Nephron progenitor cell (in vitro differentiated cells): Measurements from ENCODE around the gene TTLL11.

Experiments
- DNase-seq: peaks from one replicate; pipeline ENCODE4 v3.0.0; 2021
- H3K27ac Mint-ChIP-seq: 2 replicates; pipeline ENCODE4 v1.8.0; 2021; ENCODE audit warnings: mild to moderate bottlenecking, moderate library complexity, mixed read lengths
- H3K27me3 Mint-ChIP-seq: 2 replicates; pipeline ENCODE4 v1.8.0; 2021; ENCODE audit warnings: mild to moderate bottlenecking, low read depth, mixed read lengths; ENCODE audit not compliant: poor library complexity
- H3K36me3 Mint-ChIP-seq: 2 replicates; pipeline ENCODE4 v1.8.0; 2021; ENCODE audit warnings: low read depth, mixed read lengths
- H3K4me1 Mint-ChIP-seq: 2 replicates; pipeline ENCODE4 v1.8.0; 2021; ENCODE audit warnings: mixed read lengths
- H3K4me3 Mint-ChIP-seq: 2 replicates; pipeline ENCODE4 v1.8.0; 2021; ENCODE audit warnings: mild to moderate bottlenecking, moderate library complexity, mixed read lengths
- H3K9me3 Mint-ChIP-seq: 2 replicates; pipeline ENCODE4 v1.8.0; 2021; ENCODE audit warnings: mild to moderate bottlenecking, moderate library complexity, mixed read lengths
- TF ChIP-seq, protein P1 (sequence below): fragments of 200-600 bp; sonication (generic); IDR thresholded peaks from 2 replicates; pipeline ENCODE4 v1.5.0; 2021; ENCODE audit warnings: antibody characterized with exemption

TTLL11 gene

DNA sequence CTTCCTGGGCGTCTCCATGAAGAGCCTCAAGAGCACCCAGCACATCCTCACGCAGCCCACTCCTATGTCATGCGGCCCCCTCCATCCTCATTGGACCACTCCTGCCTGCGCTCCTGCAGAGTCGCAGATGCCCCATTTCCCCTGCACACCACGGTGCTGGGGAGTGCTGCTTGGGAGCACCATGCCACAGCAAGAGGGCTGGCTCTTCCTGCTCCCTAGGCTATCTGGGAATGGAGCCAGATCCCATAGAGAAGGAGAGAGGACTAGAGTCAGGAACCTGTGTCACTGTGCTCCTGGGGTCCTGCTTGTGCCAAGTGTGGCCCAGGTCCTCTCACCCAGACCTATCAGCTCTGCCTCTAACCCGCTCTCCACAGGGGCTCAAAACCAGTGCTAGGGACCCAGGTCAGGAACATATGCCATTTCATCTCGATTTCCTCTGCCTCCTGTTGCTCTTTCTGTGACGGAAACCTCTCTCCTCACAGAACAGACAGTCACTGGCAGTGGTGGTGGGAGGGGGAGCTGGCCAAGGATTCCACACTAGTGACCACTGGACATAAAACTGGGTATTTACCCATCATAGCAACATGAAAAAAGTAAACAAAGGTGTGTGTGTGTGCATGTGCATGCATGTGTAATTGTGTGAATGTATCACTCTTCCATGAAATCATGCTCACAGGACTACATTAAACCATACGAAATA is 178.4 kb downstream of the TTLL11 start:
- Mint-ChIP-seq H3K9me3 (no peaks in the 10 kb centered on the region), H3K4me1 (no peaks in the 10 kb centered on the region), H3K27ac (no peak overlapping the region), H3K36me3 (no peaks in the 10 kb centered on the region), H3K4me3 (no peak overlapping the region), H3K27me3 (peaks cover 2% of the 10 kb centered on the region)
- no peak for DNase-seq
- TF ChIP-seq, protein P1, sequence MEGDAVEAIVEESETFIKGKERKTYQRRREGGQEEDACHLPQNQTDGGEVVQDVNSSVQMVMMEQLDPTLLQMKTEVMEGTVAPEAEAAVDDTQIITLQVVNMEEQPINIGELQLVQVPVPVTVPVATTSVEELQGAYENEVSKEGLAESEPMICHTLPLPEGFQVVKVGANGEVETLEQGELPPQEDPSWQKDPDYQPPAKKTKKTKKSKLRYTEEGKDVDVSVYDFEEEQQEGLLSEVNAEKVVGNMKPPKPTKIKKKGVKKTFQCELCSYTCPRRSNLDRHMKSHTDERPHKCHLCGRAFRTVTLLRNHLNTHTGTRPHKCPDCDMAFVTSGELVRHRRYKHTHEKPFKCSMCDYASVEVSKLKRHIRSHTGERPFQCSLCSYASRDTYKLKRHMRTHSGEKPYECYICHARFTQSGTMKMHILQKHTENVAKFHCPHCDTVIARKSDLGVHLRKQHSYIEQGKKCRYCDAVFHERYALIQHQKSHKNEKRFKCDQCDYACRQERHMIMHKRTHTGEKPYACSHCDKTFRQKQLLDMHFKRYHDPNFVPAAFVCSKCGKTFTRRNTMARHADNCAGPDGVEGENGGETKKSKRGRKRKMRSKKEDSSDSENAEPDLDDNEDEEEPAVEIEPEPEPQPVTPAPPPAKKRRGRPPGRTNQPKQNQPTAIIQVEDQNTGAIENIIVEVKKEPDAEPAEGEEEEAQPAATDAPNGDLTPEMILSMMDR = no peak

DNA sequence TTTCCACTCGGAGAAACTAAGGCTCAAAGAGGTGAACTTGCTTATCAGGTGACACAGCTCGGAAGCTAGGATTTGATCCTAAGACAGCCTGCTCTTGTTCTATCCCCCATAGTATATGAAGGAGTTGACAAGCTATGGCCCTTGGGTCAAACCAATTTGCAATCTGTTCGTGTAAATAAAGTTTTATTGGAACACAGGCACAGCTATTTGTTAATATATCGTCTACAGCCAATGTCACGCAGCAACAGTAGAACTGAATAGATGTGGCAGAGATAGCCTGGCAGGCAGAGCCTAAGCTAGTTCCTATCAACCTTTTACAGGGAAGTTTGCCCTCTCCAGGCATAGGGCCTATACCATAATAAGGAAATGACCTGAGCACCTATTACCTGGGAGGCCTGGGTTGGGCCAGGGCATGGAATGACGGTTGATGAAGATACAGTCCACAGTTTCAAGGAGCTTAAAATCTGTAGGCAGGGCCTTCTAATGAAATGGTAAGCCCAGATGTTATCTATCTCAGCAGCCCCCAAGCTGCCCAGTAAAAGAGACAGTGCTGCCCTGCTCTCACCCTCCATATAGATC is 179.0 kb downstream of the TTLL11 start:
- Mint-ChIP-seq H3K27ac (no peak overlapping the region), H3K4me1 (no peaks in the 10 kb centered on the region), H3K4me3 (no peak overlapping the region), H3K36me3 (no peaks in the 10 kb centered on the region), H3K9me3 (no peaks in the 10 kb centered on the region), H3K27me3 (peaks cover 4% of the 10 kb centered on the region)
- DNase-seq = no peak
- TF ChIP-seq, protein P1 = no peak

DNA sequence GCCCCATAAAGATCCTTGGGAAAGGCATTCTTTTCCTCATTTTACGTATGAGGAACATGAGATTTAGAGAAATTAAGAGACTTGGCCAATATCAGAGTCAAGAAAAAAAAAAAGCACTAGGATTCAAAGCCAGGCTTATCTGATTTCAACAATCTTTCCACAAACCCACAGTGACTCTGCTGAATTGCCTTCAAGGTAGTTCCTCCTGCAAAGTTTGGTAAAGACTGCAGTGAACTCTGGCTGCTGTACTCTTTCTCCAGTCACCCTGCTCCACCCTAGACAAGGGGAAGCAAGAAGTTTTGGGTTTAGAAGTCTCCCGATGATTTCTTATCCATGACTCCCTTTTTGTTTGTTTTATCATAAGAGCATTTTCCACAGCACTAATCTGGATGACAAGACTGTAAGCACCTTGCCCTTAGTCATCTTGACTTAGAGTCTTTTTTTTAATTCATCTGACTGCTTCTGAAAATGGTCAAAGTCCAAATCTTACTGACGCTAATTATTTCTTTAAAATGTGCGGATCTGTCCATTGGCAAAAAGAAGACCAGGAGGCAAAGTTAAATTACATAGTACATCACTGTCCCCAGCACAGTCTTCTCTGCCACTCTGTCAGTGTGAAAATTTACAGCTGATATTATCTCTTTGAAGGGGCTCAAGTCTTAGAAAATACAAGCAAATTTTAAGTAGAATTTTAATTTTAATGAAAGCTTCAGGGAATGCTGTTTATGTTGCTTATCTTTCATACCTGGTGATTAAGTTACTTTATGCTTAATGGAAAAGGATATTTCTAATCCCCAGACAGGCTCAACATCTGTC is 180.1 kb downstream of the TTLL11 start:
- no peak for DNase-seq

DNA sequence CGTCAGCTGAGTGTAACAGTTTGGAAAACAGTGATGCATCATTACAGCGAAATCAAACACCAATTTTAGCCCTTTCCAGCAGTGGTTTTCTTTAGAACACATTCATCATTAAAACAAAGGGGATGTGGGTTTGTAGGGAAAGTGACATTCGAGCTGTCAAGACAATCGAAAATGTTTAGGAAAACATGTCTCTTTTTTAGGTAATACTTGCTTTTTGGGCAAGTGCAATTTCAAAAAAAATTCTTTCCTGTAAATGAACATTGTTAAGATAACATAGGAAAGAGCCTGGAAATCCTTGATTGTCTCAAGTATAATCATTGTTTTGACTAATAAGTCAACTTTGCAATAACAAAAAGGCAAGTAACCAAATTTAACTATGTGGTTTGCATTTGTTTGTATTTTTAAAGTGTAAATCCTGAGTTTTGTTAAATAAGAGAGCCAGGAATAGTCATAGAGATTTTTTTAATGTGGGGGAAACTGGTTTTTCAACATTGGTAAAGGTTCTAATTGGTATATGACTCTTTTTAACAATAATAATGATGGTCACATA is 182.5 kb downstream of the TTLL11 start:
- H3K4me3 Mint-ChIP-seq = no peak overlapping the region
- H3K27me3 Mint-ChIP-seq = peaks cover 4% of the 10 kb centered on the region
- H3K9me3 Mint-ChIP-seq = no peaks in the 10 kb centered on the region
- H3K27ac Mint-ChIP-seq = no peak overlapping the region
- H3K36me3 Mint-ChIP-seq = no peaks in the 10 kb centered on the region
- no peaks in the 10 kb centered on the region for H3K4me1 Mint-ChIP-seq
- TF ChIP-seq, protein P1 = no peak
- DNase-seq = no peak

More for the DNA sequence above, 180.1 kb downstream of the TTLL11 start:
- Mint-ChIP-seq H3K4me3 (no peak overlapping the region), H3K27ac (no peak overlapping the region), H3K4me1 (no peaks in the 10 kb centered on the region), H3K9me3 (no peaks in the 10 kb centered on the region), H3K27me3 (peaks cover 4% of the 10 kb centered on the region), H3K36me3 (no peaks in the 10 kb centered on the region)
- TF ChIP-seq, protein P1 = no peak

DNA sequence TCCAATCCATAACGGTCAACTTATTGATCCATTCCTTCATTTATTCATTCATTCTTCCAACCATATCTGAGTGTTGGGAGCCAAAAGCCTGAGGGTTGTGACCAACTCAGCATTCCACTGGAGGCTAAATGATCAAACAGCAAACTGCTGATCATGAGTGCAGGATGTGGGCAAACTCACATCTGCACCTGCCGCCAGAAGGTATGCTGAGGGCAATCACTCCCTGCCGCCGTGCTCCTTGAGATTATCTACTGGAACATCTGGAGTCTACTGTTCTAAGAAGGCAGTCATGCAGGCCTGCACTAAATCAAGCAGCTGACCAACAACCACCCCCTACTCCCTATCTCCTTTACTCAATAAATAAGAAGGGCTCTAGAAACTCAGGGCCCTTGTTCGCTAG is 184.0 kb downstream of the TTLL11 start:
- TF ChIP-seq, protein P1 = no peak
- H3K27ac Mint-ChIP-seq = no peak overlapping the region
- H3K9me3 Mint-ChIP-seq = no peaks in the 10 kb centered on the region
- no peaks in the 10 kb centered on the region for H3K36me3 Mint-ChIP-seq
- H3K4me1 Mint-ChIP-seq = no peaks in the 10 kb centered on the region
- no peak for DNase-seq
- peaks cover 4% of the 10 kb centered on the region for H3K27me3 Mint-ChIP-seq
- H3K4me3 Mint-ChIP-seq = no peak overlapping the region
